Body of pancreas (tissue), 4 donors: ENCODE data around the gene DOP1B. TPM values are rescaled to one million over a fixed set of nuclear protein-coding genes. Genes with fewer than 3 reads are reported as not detected.

Experiments used
- ATAC-seq: fragments of 150-250 bp; one replicate; pipeline ENCODE4 v1.9.1; 2016
- DNase-seq, 4 donors: peaks; one replicate each; pipeline ENCODE4 v3.0.0-alpha.2; 2019
- H3K27ac ChIP-seq, 4 donors: fragments of 200-600 bp; sonication (generic); 1 replicate in 3 of 4; 2 replicates in 1 of 4; pipeline versions ENCODE4 v1.5.1 to v1.6.1; 2016 to 2019; ENCODE audit warnings: mild to moderate bottlenecking in 1 of 4, mixed read lengths in 1 of 4, moderate library complexity in 1 of 4
- H3K27me3 ChIP-seq, 2 donors: fragments of 200-600 bp; sonication (generic); one replicate each; pipeline ENCODE4 v1.6.0; 2016; ENCODE audit warnings: mild to moderate bottlenecking in 1 of 2
- H3K36me3 ChIP-seq, 2 donors: fragments of 200-600 bp; sonication (generic); replicated peaks in 1 of 2; 2 replicates each; pipeline ENCODE4 v1.5.1; 2016; ENCODE audit warnings: low read depth in 2 of 2; ENCODE audit not compliant: insufficient read depth in 1 of 2
- H3K4me1 ChIP-seq: fragments of 200-600 bp; sonication (generic); one replicate; pipeline ENCODE4 v1.6.0; 2016
- H3K4me3 ChIP-seq, 2 donors: fragments of 200-600 bp; sonication (generic); 1 replicate in 1 of 2; 2 replicates in 1 of 2; pipeline ENCODE4 v1.5.1; 2016 to 2019
- H3K9me3 ChIP-seq, 3 donors: fragments of 200-600 bp; sonication (generic); 1 replicate in 2 of 3; 2 replicates in 1 of 3; pipeline ENCODE4 v1.5.1; 2016
- CTCF ChIP-seq, 7 experiments: fragments of 450-650 bp in 4 of 7; fragments of 200-600 bp in 3 of 7; sonication (generic) in 3 of 7; IDR thresholded peaks; one replicate each; pipeline ENCODE4 v1.5.1; 2016 to 2019; ENCODE audit warnings: antibody characterized with exemption in 7 of 7
- POLR2A ChIP-seq, 3 donors: fragments of 450-650 bp; IDR thresholded peaks; one replicate each; pipeline ENCODE4 v1.6.1; 2016; ENCODE audit warnings: antibody characterized with exemption in 3 of 3, mild to moderate bottlenecking in 2 of 3
- WGBS, 2 donors: methylation state at CpG; one replicate each; pipeline ENCODE4 v1.1.5; 2017; 5-methylcytosine and 5-hydroxymethylcytosine counted together
- intact Hi-C: fragments of 100-400 bp; cut with DNase I; formaldehyde crosslinking; loops from one replicate; pipeline ENCODE4 v1.15.1; 2023
- total RNA-seq, 2 donors: library from RNA; depleted of rRNA; stranded (reverse); fragments of >200 nt; gene quantifications; one replicate each; pipeline ENCODE4 v1.1.0, GENCODE V29; 2016

The DOP1B gene
- total RNA-seq, 2 donors from 2014 or later, result 4.6 to 15.3 TPM

DNA sequence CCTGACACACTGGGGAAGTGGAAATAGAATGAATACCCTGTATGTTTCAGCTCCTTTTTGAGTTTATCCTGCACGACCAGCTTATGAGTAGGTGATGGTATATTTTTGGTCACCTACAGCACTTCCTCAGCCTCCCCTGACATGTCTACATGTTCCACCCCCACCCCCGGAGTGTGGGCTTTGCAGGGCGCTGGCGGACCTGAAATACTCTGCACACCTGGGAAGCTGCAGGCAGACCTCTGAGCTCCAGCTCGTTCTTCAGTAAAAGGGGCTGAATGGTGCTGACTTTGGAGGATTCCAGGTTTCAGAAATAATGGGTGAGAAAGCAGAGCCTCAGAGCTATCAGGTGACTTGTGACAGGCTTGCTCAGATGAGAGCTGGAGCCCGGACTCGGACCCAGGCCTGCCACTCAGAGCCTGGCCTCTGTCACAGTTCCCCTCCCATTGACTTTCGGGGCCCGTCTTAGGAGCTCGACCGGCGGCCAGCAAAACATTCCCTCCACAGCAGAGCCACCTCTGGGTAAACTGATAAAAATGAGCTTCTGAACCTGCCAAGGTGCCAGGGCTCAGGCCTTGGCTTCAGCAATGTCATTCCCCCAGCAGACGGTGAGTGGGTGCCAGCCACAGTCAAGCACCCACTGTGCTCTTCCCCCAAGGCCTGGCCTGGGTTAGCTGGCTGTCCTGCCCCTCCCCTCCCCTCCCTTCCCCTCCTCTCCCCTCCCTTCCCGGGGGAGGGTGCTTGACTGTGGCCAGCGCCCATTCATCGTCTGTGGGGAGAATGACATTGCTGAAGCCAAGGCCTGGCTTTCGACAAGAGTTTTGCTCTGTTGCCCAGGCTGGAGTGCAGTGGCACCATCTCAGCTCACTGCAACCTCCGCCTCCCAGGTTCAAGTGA lies 30.1 kb downstream of the DOP1B start:
- ATAC-seq, result no peak
- H3K27ac ChIP-seq, result no peak overlapping the region
- TF ChIP-seq POLR2A (IDR thresholded peaks at IDR 0.05), result no peak
- no peak for TF ChIP-seq CTCF (IDR thresholded peaks at IDR 0.05)

GRCh38 chr21:36188081-36188681 lies 31.6 kb downstream of the DOP1B start:
- no peaks in the 10 kb centered on the region for H3K9me3 ChIP-seq
- no peaks in the 10 kb centered on the region for H3K27me3 ChIP-seq
- H3K36me3 ChIP-seq, result no peaks in the 10 kb centered on the region
- H3K4me3 ChIP-seq, result no peak overlapping the region
- TF ChIP-seq CTCF (IDR thresholded peaks at IDR 0.05) (peak in 4 of 7 experiments; percentile 17 to 44 (median 22)), POLR2A (IDR thresholded peaks at IDR 0.05) (no peak)
- H3K4me1 ChIP-seq, result peaks cover 16% of the 10 kb centered on the region
- WGBS, 2 donors, result 11 to 16% methylated on average over 2 to 8 of the region's 8 CpGs
- H3K27ac ChIP-seq, result peak overlapping the region; percentile 5 to 72 (median 18)
- DNase-seq (peak; percentile 69 to 86 (median 78)), ATAC-seq (peak; percentile 83)
- intact Hi-C loops, result no loop called here

More for the DNA sequence above, 30.1 kb downstream of the DOP1B start:
- 79 to 83% methylated on average over 3 to 17 of the region's 18 CpGs for WGBS, 2 donors
- Histone ChIP-seq H3K36me3 (no peaks in the 10 kb centered on the region), H3K27me3 (no peaks in the 10 kb centered on the region), H3K9me3 (no peaks in the 10 kb centered on the region), H3K4me1 (peaks cover 16% of the 10 kb centered on the region), H3K4me3 (no peak overlapping the region)
- intact Hi-C loops, result no loop called here
- DNase-seq, result no peak

DNA sequence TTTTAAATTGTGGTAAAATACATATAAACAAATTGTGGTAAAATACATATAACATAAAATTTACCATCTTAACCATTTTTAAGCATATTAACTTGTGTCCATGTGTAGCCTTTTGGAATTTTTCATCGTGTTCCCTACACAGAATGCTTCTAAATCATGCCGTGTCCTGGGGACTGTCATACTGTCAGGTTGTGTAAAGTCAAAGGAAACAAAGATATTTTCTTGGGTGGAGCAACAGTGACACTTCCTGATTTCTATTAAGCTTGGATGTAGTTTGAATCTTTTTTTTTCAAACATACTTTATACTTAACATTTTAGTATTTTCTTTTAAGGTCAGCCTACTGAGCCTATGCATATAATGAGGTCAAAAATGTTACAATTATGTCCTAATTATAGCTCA lies 32.3 kb downstream of the DOP1B start:
- no peak for TF ChIP-seq CTCF (IDR thresholded peaks at IDR 0.05)
- no peak for DNase-seq
- no peaks in the 10 kb centered on the region for H3K27me3 ChIP-seq
- peaks cover 16% of the 10 kb centered on the region for H3K4me1 ChIP-seq
- H3K27ac ChIP-seq, result peak overlapping the region; percentile 5 to 72 (median 18)
- WGBS, 2 donors, result 15 to 32% methylated on average over 2 of the region's 2 CpGs
- H3K36me3 ChIP-seq, result no peaks in the 10 kb centered on the region
- no peak overlapping the region for H3K4me3 ChIP-seq
- intact Hi-C loops, result no loop called here
- no peaks in the 10 kb centered on the region for H3K9me3 ChIP-seq
- no peak for ATAC-seq

DNA sequence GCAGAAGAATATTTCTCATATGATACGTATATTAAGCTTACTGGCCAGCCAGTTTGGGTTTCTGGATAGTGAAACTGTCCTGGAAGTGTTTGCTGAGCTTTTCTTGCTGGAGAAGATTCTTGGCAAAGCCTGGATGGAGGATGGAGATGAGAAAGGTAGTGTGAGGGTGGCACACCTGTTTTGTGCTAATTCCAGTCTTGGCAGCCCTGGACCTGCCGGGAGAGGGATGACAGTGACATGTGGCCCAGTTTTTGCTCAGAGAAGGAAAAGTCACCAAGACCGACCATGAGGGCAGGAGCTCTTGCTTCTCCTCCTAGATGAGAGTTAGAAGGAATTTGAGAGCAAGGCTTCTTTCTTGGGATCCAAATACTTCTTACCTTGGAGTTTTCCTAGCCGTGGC lies 34.1 kb downstream of the DOP1B start:
- TF ChIP-seq POLR2A (IDR thresholded peaks at IDR 0.05), result no peak
- no peak for TF ChIP-seq CTCF (IDR thresholded peaks at IDR 0.05)
- intact Hi-C loops, result no loop called here
- Histone ChIP-seq H3K4me3 (no peak overlapping the region), H3K27me3 (no peaks in the 10 kb centered on the region), H3K9me3 (no peaks in the 10 kb centered on the region), H3K4me1 (peaks cover 16% of the 10 kb centered on the region), H3K36me3 (no peaks in the 10 kb centered on the region), H3K27ac (no peak overlapping the region)
- ATAC-seq (no peak), DNase-seq (no peak)
- 90 to 93% methylated on average over 4 of the region's 4 CpGs for WGBS, 2 donors
